NCI-H2227 (cell line): ENCODE results near the gene CD48.

ENCODE experiments used
- DNase-seq: peaks from one replicate; lab custom pipeline; 2025; ENCODE audit not compliant: unreplicated experiment; lab: John Stamatoyannopoulos, UW

The CD48 gene

GRCh38 chr1:160636547-160636946, 75.1 kb downstream of the CD48 start:
- DNase-seq: no peak

- no peak for DNase-seq
Observed at GRCh38 chr1:160636076-160636475, 75.5 kb downstream of the CD48 start.

- no peak for DNase-seq
Observed at GRCh38 chr1:160634543-160635491, 76.8 kb downstream of the CD48 start.

- no peak for DNase-seq
Observed at GRCh38 chr1:160633330-160633903, 78.2 kb downstream of the CD48 start.

- no peak for DNase-seq
Observed at GRCh38 chr1:160631983-160632625, 79.5 kb downstream of the CD48 start.

GRCh38 chr1:160630523-160631451, 80.8 kb downstream of the CD48 start:
- no peak for DNase-seq

GRCh38 chr1:160629286-160630210, 82.1 kb downstream of the CD48 start:
- no peak for DNase-seq

- no peak for DNase-seq
Observed at GRCh38 chr1:160628799-160629263, 82.8 kb downstream of the CD48 start.
